ENCODE measurements around the gene DHTKD1. TPM values are rescaled to one million over a fixed set of nuclear protein-coding genes. Genes with fewer than 3 reads are reported as not detected.

The DHTKD1 gene
- total RNA-seq, 2 donors from 2014 or later, result 20.8 to 36.6 TPM

- H3K36me3 ChIP-seq (replicated peaks in 1 of 2; ENCODE audit: insufficient read depth in 1 of 2, low read depth in 2 of 2), result peaks cover 0 to 11% of the 10 kb centered on the region in 2 donors
- no peak overlapping the region for H3K27ac ChIP-seq
- ATAC-seq (no peak), DNase-seq (no peak)
- H3K27me3 ChIP-seq, result no peaks in the 10 kb centered on the region
- H3K4me1 ChIP-seq, result no peaks in the 10 kb centered on the region
- H3K4me3 ChIP-seq, result no peak overlapping the region
- 75 to 77% methylated on average over 5 of the region's 5 CpGs for WGBS, 2 donors
- intact Hi-C loops (cut with DNase I), result no loop called here
- TF ChIP-seq, protein P1, sequence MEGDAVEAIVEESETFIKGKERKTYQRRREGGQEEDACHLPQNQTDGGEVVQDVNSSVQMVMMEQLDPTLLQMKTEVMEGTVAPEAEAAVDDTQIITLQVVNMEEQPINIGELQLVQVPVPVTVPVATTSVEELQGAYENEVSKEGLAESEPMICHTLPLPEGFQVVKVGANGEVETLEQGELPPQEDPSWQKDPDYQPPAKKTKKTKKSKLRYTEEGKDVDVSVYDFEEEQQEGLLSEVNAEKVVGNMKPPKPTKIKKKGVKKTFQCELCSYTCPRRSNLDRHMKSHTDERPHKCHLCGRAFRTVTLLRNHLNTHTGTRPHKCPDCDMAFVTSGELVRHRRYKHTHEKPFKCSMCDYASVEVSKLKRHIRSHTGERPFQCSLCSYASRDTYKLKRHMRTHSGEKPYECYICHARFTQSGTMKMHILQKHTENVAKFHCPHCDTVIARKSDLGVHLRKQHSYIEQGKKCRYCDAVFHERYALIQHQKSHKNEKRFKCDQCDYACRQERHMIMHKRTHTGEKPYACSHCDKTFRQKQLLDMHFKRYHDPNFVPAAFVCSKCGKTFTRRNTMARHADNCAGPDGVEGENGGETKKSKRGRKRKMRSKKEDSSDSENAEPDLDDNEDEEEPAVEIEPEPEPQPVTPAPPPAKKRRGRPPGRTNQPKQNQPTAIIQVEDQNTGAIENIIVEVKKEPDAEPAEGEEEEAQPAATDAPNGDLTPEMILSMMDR (IDR thresholded peaks at IDR 0.05), result no peak
- TF ChIP-seq POLR2A (IDR thresholded peaks at IDR 0.05), result no peak
- no peaks in the 10 kb centered on the region for H3K9me3 ChIP-seq
These were observed 29.0 kb downstream of the DHTKD1 start for GRCh38 chr10:12097791-12098190.

- H3K36me3 ChIP-seq (replicated peaks in 1 of 2; ENCODE audit: insufficient read depth in 1 of 2, low read depth in 2 of 2), result peaks cover 0 to 13% of the 10 kb centered on the region in 2 donors
- no peak for ATAC-seq
These were observed 30.2 kb downstream of the DHTKD1 start for GRCh38 chr10:12098966-12099365.

DNA sequence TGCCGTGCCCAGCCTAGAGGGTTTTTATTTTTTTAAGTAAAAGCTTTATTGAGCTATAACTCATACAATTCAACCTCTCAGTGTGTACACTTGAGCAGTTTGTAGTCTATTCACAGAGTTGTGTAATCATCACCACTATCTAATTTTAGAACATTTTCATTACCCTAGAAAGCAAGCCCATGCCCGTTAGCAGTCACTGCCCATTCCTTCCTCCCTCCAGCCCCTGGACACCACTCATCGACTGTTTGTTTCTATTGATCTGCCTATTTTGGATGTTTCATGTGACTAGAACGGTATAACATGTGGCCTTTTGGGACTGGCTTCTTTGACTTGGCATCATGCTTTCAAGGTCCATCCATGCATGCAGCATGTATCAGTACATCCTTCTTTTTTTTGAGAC lies 35.0 kb downstream of the DHTKD1 start:
- H3K27me3 ChIP-seq, result no peaks in the 10 kb centered on the region
- no peaks in the 10 kb centered on the region for H3K9me3 ChIP-seq
- DNase-seq (no peak), ATAC-seq (no peak)
- 83 to 85% methylated on average over 4 of the region's 4 CpGs for WGBS, 2 donors
- no peak overlapping the region for H3K27ac ChIP-seq
- no peaks in the 10 kb centered on the region for H3K4me1 ChIP-seq
- TF ChIP-seq, protein P1 (IDR thresholded peaks at IDR 0.05), result no peak
- TF ChIP-seq POLR2A (IDR thresholded peaks at IDR 0.05), result no peak
- H3K4me3 ChIP-seq, result no peak overlapping the region
- intact Hi-C loops (cut with DNase I), result no loop called here
- H3K36me3 ChIP-seq (replicated peaks in 1 of 2; ENCODE audit: insufficient read depth in 1 of 2, low read depth in 2 of 2), result peaks cover 0 to 16% of the 10 kb centered on the region in 2 donors

More at GRCh38 chr10:12098966-12099365, 30.2 kb downstream of the DHTKD1 start:
- WGBS, 2 donors, result 91 to 96% methylated on average over 3 to 4 of the region's 4 CpGs
- no peak for DNase-seq
- no peak for TF ChIP-seq POLR2A (IDR thresholded peaks at IDR 0.05)
- TF ChIP-seq, protein P1 (IDR thresholded peaks at IDR 0.05), result no peak
- Histone ChIP-seq H3K4me3 (no peak overlapping the region), H3K9me3 (no peaks in the 10 kb centered on the region), H3K27ac (no peak overlapping the region), H3K4me1 (no peaks in the 10 kb centered on the region), H3K27me3 (no peaks in the 10 kb centered on the region)
- intact Hi-C loops (cut with DNase I), result no loop called here

DNA sequence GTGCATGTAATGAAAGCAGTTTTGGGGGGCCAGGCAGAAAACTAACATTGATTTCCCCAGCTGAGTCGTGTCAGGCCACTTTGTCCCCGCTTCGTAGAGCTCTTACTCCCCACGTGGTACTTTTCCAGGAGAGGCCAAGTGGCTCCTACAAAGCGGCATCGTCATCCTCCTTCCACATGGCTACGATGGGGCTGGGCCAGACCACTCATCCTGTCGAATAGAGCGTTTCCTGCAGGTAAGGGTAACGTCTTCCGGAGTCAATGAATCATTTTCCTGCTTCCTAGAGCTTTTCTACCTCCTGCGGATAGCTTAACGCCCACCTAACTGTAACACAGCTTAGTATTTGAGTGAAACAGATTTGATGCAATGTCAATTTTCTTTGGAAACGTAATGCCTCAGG lies 39.0 kb downstream of the DHTKD1 start:
- no peak for ATAC-seq
- Histone ChIP-seq H3K4me1 (no peaks in the 10 kb centered on the region), H3K27ac (no peak overlapping the region), H3K4me3 (no peak overlapping the region), H3K36me3 (replicated peaks in 1 of 2; ENCODE audit: insufficient read depth in 1 of 2, low read depth in 2 of 2) (peaks cover 0 to 10% of the 10 kb centered on the region in 2 donors), H3K27me3 (no peaks in the 10 kb centered on the region), H3K9me3 (no peaks in the 10 kb centered on the region)
- WGBS, 2 donors, result 83 to 93% methylated on average over 14 of the region's 14 CpGs
- no peak for DNase-seq
- intact Hi-C loops (cut with DNase I), result no loop called here
- no peak for TF ChIP-seq POLR2A (IDR thresholded peaks at IDR 0.05)
- TF ChIP-seq, protein P1 (IDR thresholded peaks at IDR 0.05), result no peak

DNA sequence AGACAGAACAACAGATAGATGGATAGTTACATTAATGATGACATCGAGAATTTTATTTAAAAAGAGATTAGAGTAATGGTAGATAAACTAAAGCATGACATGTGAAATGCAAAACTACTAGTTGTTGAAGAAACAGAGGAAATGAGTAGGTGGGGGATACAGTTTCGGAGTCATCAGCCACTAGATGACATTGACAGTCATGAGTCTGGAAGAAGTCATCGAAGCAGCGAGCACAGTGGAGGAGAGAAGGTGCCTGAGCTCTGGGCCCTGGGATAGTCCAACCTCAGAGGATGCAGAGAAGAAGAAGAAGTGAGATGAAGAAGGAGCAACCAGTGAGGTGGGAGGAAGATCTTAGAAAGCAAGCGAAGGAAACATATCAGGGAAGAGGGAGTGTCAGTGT lies 40.5 kb downstream of the DHTKD1 start:
- Histone ChIP-seq H3K27ac (no peak overlapping the region), H3K4me3 (no peak overlapping the region), H3K4me1 (no peaks in the 10 kb centered on the region), H3K27me3 (no peaks in the 10 kb centered on the region), H3K36me3 (replicated peaks in 1 of 2; ENCODE audit: insufficient read depth in 1 of 2, low read depth in 2 of 2) (peaks cover 0 to 8% of the 10 kb centered on the region in 2 donors), H3K9me3 (no peaks in the 10 kb centered on the region)
- TF ChIP-seq POLR2A (IDR thresholded peaks at IDR 0.05), result no peak
- TF ChIP-seq, protein P1 (IDR thresholded peaks at IDR 0.05), result no peak
- no peak for ATAC-seq
- no peak for DNase-seq
- WGBS, 2 donors, result 94 to 97% methylated on average over 5 of the region's 5 CpGs
- intact Hi-C loops (cut with DNase I), result no loop called here
